Muscle layer of colon (tissue), 2 donors: Measurements from ENCODE around the gene SERPINB1.

Experiments used
- H3K27ac ChIP-seq: one replicate; pipeline ENCODE4 v1.7.0; 2013; ENCODE audit warnings: low read depth, mild to moderate bottlenecking, low read length, moderate library complexity
- H3K27me3 ChIP-seq, 2 donors: one replicate each; pipeline ENCODE4 v1.7.0; 2013; ENCODE audit warnings: low read length in 2 of 2, mild to moderate bottlenecking in 2 of 2; ENCODE audit not compliant: insufficient read depth in 2 of 2, control insufficient read depth in 1 of 2
- H3K36me3 ChIP-seq: one replicate; pipeline ENCODE4 v1.7.0; 2013; ENCODE audit warnings: mild to moderate bottlenecking, low read length; ENCODE audit not compliant: insufficient read depth
- H3K4me1 ChIP-seq: one replicate; pipeline ENCODE4 v1.7.0; 2013; ENCODE audit warnings: mild to moderate bottlenecking, low read length; ENCODE audit not compliant: insufficient read depth
- H3K4me3 ChIP-seq, 2 donors: one replicate each; pipeline ENCODE4 v1.7.0; 2013; ENCODE audit warnings: low read length in 2 of 2, low read depth in 1 of 2, mild to moderate bottlenecking in 1 of 2, moderate library complexity in 1 of 2
- H3K9ac ChIP-seq: one replicate; pipeline ENCODE4 v1.7.0; 2013; ENCODE audit warnings: low read length
- H3K9me3 ChIP-seq: one replicate; pipeline ENCODE4 v1.7.0; 2013; ENCODE audit warnings: mild to moderate bottlenecking, low read length
- donor health status: abdominal sarcoma.
- donor health status: Adenocarcinoma of cecum.

Gene SERPINB1

DNA sequence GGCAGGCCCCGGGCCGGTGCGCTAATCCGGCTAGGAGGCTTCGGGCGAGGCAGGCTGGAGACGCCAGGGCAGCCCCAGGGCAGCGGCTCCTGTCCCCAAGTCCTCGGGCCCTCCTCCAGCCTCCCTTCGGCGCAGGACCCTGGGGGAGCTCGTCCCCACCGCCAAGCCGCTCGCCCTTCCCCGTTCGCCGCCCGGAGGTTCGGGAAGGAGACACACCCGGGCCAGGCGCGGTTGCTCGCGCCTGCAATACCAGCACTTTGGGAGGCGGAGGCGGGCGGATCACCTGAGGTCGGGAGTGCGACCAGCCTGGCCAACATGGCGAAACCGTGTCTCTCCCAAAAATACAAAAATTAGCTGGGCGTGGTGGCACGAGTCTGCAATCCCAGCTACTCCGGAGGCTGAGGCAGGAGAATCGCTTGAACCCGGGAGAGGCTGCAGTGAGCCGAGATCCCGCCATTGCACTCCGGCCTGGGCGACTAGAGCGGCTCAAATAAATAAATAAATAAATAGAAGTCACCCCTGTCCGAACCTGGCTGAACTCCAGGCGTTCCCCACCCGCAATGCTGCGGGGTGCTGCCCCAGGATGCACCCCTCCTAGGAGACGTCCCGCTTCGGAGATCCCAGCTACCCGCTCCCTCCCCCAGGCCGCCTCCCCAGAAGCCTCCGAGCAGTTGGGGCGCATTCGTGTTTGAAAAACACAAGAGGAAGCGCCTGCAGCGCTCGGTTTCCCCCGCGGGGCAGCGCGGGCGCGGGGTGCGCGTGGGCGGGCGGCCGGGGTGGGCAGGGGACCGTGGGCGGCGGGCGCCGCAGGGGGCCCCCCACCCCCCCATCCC is 33.9 kb upstream of the SERPINB1 start:
- no peaks in the 10 kb centered on the region for H3K36me3 ChIP-seq
- no peaks in the 10 kb centered on the region for H3K27me3 ChIP-seq
- peak overlapping the region; percentile 15 for H3K9ac ChIP-seq
- peak overlapping the region; percentile 65 for H3K27ac ChIP-seq
- H3K9me3 ChIP-seq = no peaks in the 10 kb centered on the region
- peak overlapping the region; percentile 59 to 61 for H3K4me3 ChIP-seq
- H3K4me1 ChIP-seq = peaks cover 23% of the 10 kb centered on the region

DNA sequence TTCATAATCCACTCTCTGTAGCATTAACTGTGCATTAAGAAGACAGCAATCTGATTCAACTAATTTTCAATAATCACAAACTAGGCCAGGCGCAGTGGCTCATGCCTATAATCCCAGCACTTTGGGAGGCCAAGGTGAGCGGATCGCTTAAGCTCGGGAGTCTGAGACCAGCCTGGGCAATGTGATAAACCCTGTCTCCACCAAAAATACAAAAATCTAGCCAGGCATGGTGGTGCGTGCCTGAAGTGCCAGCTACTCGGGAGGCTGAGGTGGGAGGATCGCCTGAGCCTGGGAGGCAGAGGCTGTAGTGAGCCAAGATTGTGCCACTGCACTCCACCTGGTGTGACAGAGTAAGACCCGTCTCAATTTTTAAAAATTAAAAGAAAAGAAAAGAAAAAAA is 32.0 kb upstream of the SERPINB1 start:
- peaks cover 23% of the 10 kb centered on the region for H3K4me1 ChIP-seq
- no peaks in the 10 kb centered on the region for H3K36me3 ChIP-seq
- no peak overlapping the region for H3K9ac ChIP-seq
- H3K27me3 ChIP-seq = no peaks in the 10 kb centered on the region
- no peak overlapping the region for H3K4me3 ChIP-seq
- H3K9me3 ChIP-seq = no peaks in the 10 kb centered on the region
- H3K27ac ChIP-seq = no peak overlapping the region

DNA sequence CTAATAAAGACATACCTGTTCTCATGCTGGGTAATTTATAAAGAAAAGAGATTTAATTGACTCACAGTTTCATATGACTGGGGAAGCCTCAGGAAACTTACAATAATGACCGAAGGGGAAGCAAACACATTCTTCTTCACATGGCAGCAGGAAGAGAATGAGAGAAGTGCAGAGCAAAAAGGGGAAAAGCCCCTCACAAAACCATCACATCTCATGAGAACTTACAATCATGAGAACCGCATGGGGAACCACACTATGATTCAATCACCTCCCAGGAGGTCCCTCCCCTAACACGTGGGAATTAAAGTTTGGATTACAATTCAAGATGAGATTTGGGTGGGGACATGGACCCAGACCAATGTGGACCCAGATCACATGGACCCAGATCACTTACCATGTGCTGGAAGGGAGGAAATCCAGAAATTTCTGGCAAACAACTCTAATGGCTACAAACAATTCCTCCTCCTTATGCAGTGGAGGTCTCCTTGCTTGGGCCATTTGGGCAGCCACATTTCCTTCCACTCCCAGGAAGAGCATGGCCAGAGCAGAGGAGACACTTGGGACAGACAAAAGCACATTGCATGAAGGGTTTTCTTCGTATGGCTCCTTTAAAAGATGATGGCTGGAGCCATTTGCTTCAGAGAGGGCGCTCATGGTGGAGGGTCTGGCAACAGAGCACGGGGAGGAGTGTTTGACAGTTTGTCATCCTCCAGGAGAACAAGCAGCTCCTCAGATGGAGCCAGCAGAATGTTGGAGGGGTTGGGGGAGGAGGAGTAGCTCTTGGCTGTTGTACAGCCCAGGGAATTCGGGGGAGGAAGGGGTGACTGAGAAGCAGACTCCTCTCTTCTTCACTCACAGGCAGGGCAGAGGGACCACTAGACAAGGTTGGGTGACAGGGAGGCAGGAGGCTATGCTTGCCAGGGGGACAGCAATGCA is 31.0 kb upstream of the SERPINB1 start:
- Histone ChIP-seq H3K36me3 (no peaks in the 10 kb centered on the region), H3K27ac (no peak overlapping the region), H3K4me3 (no peak overlapping the region), H3K4me1 (peaks cover 19% of the 10 kb centered on the region), H3K9ac (no peak overlapping the region), H3K9me3 (no peaks in the 10 kb centered on the region), H3K27me3 (no peaks in the 10 kb centered on the region)

DNA sequence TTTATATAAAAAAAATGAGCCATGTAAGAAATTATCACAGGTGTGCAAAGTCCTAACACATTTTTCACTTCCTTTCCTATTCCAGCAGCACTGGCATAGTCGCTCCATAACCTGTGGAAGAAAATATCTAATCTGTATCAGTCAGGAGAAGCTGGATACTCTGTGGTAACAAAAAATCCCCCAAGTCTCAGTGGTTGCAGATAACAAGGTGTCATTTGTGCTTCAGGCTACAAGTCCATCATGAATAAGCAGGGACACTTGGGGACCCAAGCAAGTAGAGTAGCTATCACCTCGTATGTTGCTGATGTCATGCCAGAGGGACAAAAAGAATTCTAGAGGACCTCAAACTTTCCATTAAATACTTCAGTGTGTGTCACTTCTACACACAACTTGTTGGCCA is 30.3 kb upstream of the SERPINB1 start:
- H3K9me3 ChIP-seq = no peaks in the 10 kb centered on the region
- no peaks in the 10 kb centered on the region for H3K36me3 ChIP-seq
- H3K9ac ChIP-seq = no peak overlapping the region
- H3K27ac ChIP-seq = no peak overlapping the region
- H3K4me3 ChIP-seq = no peak overlapping the region
- peaks cover 15% of the 10 kb centered on the region for H3K4me1 ChIP-seq
- no peaks in the 10 kb centered on the region for H3K27me3 ChIP-seq

DNA sequence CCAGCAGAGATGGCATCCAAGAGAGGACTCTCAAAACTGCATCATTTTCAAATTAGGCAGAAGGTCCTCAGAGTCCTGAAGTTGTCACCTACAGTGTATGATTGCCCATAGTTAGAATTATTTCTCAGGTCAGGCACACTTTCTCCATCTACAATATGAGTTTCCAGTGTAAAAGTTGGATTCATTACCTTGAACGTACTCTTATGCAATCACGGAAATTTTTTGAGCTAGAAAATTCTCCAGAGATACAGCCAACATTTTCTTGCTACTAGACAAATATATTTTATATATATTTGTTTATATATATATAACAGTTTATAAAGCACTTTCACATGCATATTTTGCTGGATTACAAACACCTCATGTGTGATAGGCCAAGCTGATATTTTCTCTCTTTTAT is 29.4 kb upstream of the SERPINB1 start:
- Histone ChIP-seq H3K4me3 (no peak overlapping the region), H3K27me3 (no peaks in the 10 kb centered on the region), H3K9me3 (no peaks in the 10 kb centered on the region), H3K36me3 (no peaks in the 10 kb centered on the region), H3K27ac (no peak overlapping the region), H3K9ac (no peak overlapping the region), H3K4me1 (peaks cover 8% of the 10 kb centered on the region)

DNA sequence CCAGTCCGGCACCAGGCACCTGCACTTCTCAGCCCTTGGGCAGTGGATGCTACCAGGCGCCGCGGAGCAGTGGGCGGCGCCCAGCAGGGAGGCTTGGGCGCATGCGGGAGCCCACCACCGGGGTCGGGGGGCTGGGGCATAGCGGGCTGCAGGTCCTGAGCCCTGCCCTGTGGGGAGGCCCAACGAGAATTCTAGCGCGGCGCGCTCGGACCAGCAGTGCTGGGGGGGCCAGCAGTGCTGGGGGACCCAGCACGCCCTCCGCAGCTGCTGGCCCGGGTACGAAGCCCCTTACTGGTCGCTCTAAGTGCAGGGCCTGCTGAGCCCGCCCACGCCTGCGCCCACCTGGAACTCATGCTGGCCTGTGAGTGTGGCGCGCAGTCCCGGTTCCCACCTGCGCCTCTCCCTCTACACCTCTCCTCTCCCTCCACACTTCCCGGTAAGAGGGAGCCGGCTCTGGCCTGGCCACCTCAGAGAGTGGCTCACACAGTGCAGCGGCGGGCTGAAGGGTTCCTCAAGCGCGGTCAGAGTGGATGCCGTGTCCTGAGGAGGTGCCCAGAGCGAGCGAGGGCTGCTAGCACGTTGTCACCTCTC is 28.5 kb upstream of the SERPINB1 start:
- Histone ChIP-seq H3K9me3 (no peaks in the 10 kb centered on the region), H3K9ac (no peak overlapping the region), H3K4me3 (no peak overlapping the region), H3K27ac (no peak overlapping the region), H3K27me3 (no peaks in the 10 kb centered on the region), H3K4me1 (peaks cover 8% of the 10 kb centered on the region), H3K36me3 (no peaks in the 10 kb centered on the region)

DNA sequence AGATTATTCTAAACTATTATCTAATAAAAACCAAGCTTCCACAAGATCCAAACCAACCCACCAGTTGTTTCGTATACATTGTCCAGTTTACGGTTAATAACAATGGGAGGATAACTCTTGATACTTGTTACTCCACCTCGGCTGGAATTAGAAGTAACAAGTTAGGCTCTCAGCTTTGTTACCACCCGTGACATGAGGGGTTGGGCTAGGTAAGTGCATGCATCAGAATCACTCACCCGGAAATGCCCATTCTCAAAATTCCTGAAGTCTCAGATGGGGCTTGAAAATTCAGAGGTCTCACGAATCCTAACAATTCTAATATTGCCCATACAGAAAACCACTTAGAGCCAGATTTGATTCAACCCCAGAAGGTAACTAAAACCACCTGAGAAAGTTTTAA is 27.0 kb upstream of the SERPINB1 start:
- no peak overlapping the region for H3K9ac ChIP-seq
- H3K9me3 ChIP-seq = no peaks in the 10 kb centered on the region
- no peak overlapping the region for H3K27ac ChIP-seq
- no peaks in the 10 kb centered on the region for H3K36me3 ChIP-seq
- no peaks in the 10 kb centered on the region for H3K27me3 ChIP-seq
- H3K4me1 ChIP-seq = peaks cover 8% of the 10 kb centered on the region
- H3K4me3 ChIP-seq = no peak overlapping the region

DNA sequence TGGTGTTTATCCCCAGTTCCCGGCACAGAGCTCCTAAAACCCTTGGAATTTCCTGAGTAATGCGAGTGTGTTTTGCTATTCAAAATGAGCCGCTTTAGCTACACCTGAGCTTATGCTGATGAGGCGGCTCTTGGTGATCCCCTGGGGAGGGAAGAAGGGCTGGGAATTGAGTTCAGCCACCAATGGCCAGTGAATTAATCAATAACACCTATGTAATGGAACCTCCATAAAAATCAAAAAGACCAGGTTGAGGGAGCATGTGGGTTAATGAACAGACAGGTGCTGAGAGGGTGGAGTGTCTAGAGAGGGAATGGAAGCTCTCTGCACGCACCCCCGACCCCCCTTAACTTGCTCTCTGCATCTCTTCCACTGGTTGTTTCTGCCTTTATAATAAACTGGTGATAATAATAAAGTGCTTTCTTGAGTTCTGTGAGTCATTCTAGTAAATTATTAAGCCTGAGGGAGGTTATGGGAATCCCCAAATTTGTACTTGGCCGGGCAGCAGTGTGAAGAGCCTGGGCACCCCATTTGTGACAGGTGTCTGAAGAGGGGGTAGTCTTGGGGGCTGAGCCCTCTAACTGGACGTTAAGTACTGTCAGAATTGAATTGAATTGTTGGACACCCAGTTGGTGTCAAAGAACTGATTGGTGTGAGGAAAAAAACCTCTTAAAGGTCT is 24.6 kb upstream of the SERPINB1 start:
- Histone ChIP-seq H3K4me1 (no peaks in the 10 kb centered on the region), H3K27ac (no peak overlapping the region), H3K9me3 (no peaks in the 10 kb centered on the region), H3K36me3 (no peaks in the 10 kb centered on the region), H3K9ac (no peak overlapping the region), H3K27me3 (no peaks in the 10 kb centered on the region), H3K4me3 (no peak overlapping the region)

DNA sequence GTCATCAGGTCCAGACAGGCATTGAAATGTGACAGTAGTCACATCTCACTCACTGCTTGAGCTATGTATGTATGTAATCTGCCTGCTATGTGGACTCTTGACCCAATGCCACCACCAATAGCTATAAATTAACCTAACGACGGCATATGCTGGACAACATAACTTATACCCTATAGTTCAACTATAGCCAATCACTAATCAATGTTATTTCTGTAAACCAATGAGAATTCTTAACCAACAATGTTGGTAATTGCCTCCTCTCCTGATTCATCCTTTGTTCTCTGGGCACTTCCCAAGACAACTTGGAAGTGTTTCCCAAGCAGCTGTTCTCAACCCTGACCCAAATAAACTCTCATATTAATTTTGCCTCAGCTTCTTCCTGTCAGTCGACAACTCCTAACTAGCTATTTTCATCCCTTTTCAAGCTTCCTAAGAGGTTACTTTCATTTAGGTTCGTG is 24.1 kb upstream of the SERPINB1 start:
- Histone ChIP-seq H3K27me3 (no peaks in the 10 kb centered on the region), H3K9me3 (no peaks in the 10 kb centered on the region), H3K27ac (no peak overlapping the region), H3K9ac (no peak overlapping the region), H3K4me3 (no peak overlapping the region), H3K36me3 (no peaks in the 10 kb centered on the region), H3K4me1 (no peaks in the 10 kb centered on the region)

DNA sequence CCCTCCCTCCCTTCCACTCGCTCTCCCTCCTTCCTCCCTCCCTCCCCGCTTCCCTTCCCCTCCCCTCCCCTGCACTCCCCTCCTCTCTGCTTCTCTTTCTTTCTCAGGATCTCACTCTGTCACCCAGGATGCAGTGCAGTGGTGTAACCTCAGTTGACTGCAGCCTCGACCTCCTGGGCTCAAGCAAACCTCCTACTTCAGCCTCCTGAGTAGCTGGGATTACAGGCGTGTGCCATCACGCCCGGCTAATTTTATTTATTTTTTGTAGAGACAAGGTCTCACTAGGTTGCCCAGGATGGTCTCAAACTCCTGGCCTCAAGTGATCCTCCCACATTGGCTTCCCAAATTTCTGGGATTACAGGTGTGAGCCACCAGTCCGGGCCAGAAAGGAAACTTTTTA is 23.6 kb upstream of the SERPINB1 start:
- H3K27me3 ChIP-seq = no peaks in the 10 kb centered on the region
- H3K27ac ChIP-seq = no peak overlapping the region
- no peak overlapping the region for H3K9ac ChIP-seq
- no peaks in the 10 kb centered on the region for H3K36me3 ChIP-seq
- no peak overlapping the region for H3K4me3 ChIP-seq
- H3K4me1 ChIP-seq = no peaks in the 10 kb centered on the region
- no peaks in the 10 kb centered on the region for H3K9me3 ChIP-seq

DNA sequence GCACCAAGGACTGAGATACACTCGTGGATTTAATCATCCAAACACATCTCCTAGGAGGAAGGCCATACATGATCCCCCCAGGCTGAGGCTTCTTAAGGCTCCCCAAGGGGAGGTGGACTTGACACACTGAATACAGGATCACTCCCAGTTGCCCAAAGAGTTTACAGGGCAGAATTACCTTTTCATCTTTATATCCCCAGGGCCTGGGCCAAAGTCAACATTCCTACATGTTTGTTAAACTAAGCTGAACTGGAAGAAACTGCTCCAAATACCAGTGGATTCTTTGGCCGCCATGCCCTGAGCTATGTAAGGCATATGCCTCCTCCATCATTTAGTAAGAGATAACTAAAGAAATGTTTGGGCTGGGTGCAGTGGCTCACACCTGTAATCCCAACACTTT is 22.2 kb upstream of the SERPINB1 start:
- Histone ChIP-seq H3K27ac (no peak overlapping the region), H3K36me3 (no peaks in the 10 kb centered on the region), H3K27me3 (no peaks in the 10 kb centered on the region), H3K9me3 (no peaks in the 10 kb centered on the region), H3K4me1 (peaks cover 1% of the 10 kb centered on the region), H3K4me3 (no peak overlapping the region), H3K9ac (no peak overlapping the region)
